Measurements from ENCODE around the gene FMO4.
A peak's percentile ranks its signal among the peaks of the same experiment; 100 is the strongest.
"Not testable (repeated sequence)": the region's sequence is repeated elsewhere in the genome, so short reads cannot be mapped to it uniquely, and the experiment has no call there.

Gene FMO4

DNA sequence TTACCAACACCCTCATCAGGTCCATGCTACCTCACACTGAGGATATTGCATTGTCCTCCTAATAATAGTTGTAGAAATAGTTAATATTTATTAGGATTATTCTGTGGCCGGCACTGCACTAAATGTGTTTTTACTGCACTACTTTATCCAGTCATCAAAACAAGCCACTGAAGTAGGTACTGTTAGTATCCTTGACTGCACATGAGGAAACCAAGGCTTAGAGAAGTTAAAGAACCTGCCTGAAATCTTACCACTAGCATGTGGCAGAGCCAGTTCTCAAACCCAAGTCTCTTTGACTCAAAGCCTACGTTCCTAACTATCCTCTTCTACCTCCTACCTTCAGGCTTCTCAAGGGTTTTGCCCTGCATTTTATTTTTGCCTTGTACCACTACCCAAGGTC, 34.7 kb upstream of the FMO4 start:
- TF ChIP-seq, protein P1, sequence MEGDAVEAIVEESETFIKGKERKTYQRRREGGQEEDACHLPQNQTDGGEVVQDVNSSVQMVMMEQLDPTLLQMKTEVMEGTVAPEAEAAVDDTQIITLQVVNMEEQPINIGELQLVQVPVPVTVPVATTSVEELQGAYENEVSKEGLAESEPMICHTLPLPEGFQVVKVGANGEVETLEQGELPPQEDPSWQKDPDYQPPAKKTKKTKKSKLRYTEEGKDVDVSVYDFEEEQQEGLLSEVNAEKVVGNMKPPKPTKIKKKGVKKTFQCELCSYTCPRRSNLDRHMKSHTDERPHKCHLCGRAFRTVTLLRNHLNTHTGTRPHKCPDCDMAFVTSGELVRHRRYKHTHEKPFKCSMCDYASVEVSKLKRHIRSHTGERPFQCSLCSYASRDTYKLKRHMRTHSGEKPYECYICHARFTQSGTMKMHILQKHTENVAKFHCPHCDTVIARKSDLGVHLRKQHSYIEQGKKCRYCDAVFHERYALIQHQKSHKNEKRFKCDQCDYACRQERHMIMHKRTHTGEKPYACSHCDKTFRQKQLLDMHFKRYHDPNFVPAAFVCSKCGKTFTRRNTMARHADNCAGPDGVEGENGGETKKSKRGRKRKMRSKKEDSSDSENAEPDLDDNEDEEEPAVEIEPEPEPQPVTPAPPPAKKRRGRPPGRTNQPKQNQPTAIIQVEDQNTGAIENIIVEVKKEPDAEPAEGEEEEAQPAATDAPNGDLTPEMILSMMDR (IDR thresholded peaks at IDR 0.05; ENCODE audit: control insufficient read depth, insufficient read depth, low read depth, low read length, missing control alignments) = no peak
- DNase-seq (ENCODE audit: low read depth) = no peak
- H3K4me3 ChIP-seq (ENCODE audit: control insufficient read depth, low read depth, low read length) = no peak overlapping the region

GRCh38 chr1:171279678-171280077, 34.3 kb upstream of the FMO4 start:
- TF ChIP-seq, protein P1 (IDR thresholded peaks at IDR 0.05; ENCODE audit: control insufficient read depth, insufficient read depth, low read depth, low read length, missing control alignments) = no peak
- DNase-seq (ENCODE audit: low read depth) = no peak
- H3K4me3 ChIP-seq (ENCODE audit: control insufficient read depth, low read depth, low read length) = no peak overlapping the region

DNA sequence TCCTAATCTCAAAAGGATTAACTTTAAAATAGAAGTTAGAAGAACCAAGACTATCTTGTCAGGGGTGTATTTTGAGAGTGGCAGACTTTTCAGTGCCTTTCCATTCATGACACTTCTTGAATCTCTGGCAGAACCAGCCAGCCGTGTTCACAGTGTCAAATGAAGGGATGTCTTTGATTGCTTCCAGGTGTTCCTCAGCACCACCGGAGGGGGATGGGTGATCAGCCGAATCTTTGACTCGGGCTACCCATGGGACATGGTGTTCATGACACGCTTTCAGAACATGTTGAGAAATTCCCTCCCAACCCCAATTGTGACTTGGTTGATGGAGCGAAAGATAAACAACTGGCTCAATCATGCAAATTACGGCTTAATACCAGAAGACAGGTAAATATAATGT, 33.4 kb upstream of the FMO4 start:
- TF ChIP-seq, protein P1 (IDR thresholded peaks at IDR 0.05; ENCODE audit: control insufficient read depth, insufficient read depth, low read depth, low read length, missing control alignments) = no peak
- no peak overlapping the region for H3K4me3 ChIP-seq (ENCODE audit: control insufficient read depth, low read depth, low read length)

GRCh38 chr1:171286032-171286705, 27.8 kb upstream of the FMO4 start:
- DNase-seq (ENCODE audit: low read depth) = no peak
- no peak overlapping the region for H3K4me3 ChIP-seq (ENCODE audit: control insufficient read depth, low read depth, low read length)
- TF ChIP-seq, protein P1 (IDR thresholded peaks at IDR 0.05; ENCODE audit: control insufficient read depth, insufficient read depth, low read depth, low read length, missing control alignments) = no peak

More for the DNA sequence above, 33.4 kb upstream of the FMO4 start:
- DNase-seq (ENCODE audit: low read depth) = no peak

- TF ChIP-seq, protein P1 (IDR thresholded peaks at IDR 0.05; ENCODE audit: control insufficient read depth, insufficient read depth, low read depth, low read length, missing control alignments) = no peak
- no peak for DNase-seq (ENCODE audit: low read depth)
- H3K4me3 ChIP-seq (ENCODE audit: control insufficient read depth, low read depth, low read length) = no peak overlapping the region
Observed at GRCh38 chr1:171290621-171291020, 23.4 kb upstream of the FMO4 start.

DNA sequence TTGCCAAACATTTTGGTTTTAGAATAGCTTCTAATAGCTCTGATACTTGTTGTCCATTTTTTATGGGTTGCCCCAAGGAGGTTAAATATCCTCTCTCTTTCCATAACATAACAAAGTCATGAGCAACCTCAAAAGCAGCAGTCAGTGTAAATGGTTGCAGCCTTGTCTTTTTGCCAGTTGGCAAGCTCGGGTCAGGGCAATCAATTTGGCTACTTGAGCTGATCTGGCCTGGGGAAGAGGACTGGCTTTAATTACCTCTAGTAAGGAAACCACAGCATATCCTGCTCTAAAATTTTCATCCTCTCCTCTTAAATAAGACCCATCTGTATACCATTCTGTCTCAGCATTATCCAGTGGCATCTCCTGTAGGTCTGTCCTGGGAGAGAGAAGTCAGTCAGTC, 21.2 kb upstream of the FMO4 start:
- peak; percentile 96 for DNase-seq (ENCODE audit: low read depth)
- H3K4me3 ChIP-seq (ENCODE audit: control insufficient read depth, low read depth, low read length) = no peak overlapping the region
- TF ChIP-seq, protein P1 (IDR thresholded peaks at IDR 0.05; ENCODE audit: control insufficient read depth, insufficient read depth, low read depth, low read length, missing control alignments) = no peak

DNA sequence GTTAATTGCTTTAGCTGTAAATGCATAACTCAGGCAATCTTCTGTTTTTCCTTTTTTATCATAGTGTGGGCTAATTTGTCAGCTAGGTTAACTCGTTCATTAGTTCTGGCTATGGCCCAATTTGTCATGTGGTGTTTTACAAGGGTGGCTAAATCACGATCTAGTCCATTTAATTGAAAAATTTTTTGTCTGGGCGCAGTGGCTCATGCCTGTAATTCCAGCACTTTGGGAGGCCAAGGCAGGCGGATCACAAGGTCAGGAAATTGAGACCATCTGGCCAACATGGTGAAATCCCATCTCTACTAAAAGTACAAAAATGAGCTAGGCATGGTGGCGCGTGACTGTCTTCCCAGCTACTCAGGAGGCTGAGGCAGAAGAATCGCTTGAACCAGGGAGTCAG, 18.6 kb upstream of the FMO4 start:
- DNase-seq (ENCODE audit: low read depth) = peak; percentile 82

More for the DNA sequence above, 18.6 kb upstream of the FMO4 start:
- not testable (repeated sequence) for H3K4me3 ChIP-seq (ENCODE audit: control insufficient read depth, low read depth, low read length)

All from AG09309 (cell line).